GM23248 (cell line): ENCODE data around the gene ST7. TPM values are rescaled to one million over a fixed set of nuclear protein-coding genes. Genes with fewer than 3 reads are reported as not detected.

Source experiments
- DNase-seq: peaks from one replicate; pipeline ENCODE4 v3.0.0-alpha.2; 2015
- H2AFZ ChIP-seq: fragments of 200-600 bp; sonication (generic); 2 replicates; pipeline ENCODE4 v1.6.1; 2016; ENCODE audit warnings: antibody characterized with exemption
- H3F3A ChIP-seq: fragments of 200-600 bp; sonication (generic); 2 replicates; pipeline ENCODE4 v1.6.1; 2016; ENCODE audit warnings: mild to moderate bottlenecking, antibody characterized with exemption, mixed run types; ENCODE audit not compliant: insufficient read depth
- H3K27ac ChIP-seq: fragments of 200-600 bp; sonication (generic); 2 replicates; pipeline ENCODE4 v1.5.1; 2016; ENCODE audit warnings: mild to moderate bottlenecking
- H3K27me3 ChIP-seq: fragments of 200-600 bp; sonication (generic); replicated peaks from 2 replicates; pipeline ENCODE4 v1.6.1; 2016; ENCODE audit warnings: mild to moderate bottlenecking; ENCODE audit not compliant: insufficient read depth
- H3K36me3 ChIP-seq: fragments of 200-600 bp; sonication (generic); 2 replicates; pipeline ENCODE4 v1.6.1; 2016; ENCODE audit warnings: low read depth, mild to moderate bottlenecking
- H3K4me1 ChIP-seq: fragments of 200-600 bp; sonication (generic); 2 replicates; pipeline ENCODE4 v1.6.1; 2016; ENCODE audit warnings: mild to moderate bottlenecking; ENCODE audit not compliant: insufficient read depth
- H3K4me2 ChIP-seq: fragments of 200-600 bp; sonication (generic); one replicate; pipeline ENCODE4 v1.6.1; 2016; ENCODE audit warnings: mild to moderate bottlenecking; ENCODE audit not compliant: unreplicated experiment
- H3K4me3 ChIP-seq: fragments of 200-600 bp; sonication (generic); 2 replicates; pipeline ENCODE4 v1.5.1; 2016; ENCODE audit warnings: mild to moderate bottlenecking
- H3K79me2 ChIP-seq: fragments of 200-600 bp; sonication (generic); 2 replicates; pipeline ENCODE4 v1.6.1; 2016; ENCODE audit warnings: mild to moderate bottlenecking; ENCODE audit not compliant: insufficient read depth
- H3K9ac ChIP-seq: fragments of 200-600 bp; sonication (generic); 2 replicates; pipeline ENCODE4 v1.6.1; 2016; ENCODE audit warnings: mild to moderate bottlenecking
- H3K9me2 ChIP-seq: fragments of 200-600 bp; sonication (generic); 2 replicates; pipeline ENCODE4 v1.6.1; 2016; ENCODE audit warnings: mixed run types, mild to moderate bottlenecking, moderate library complexity; ENCODE audit not compliant: insufficient read depth
- H3K9me3 ChIP-seq: fragments of 200-600 bp; sonication (generic); one replicate; pipeline ENCODE4 v1.6.1; 2017; ENCODE audit warnings: low read depth
- H4K20me1 ChIP-seq: fragments of 200-600 bp; sonication (generic); 2 replicates; pipeline ENCODE4 v1.6.0; 2016; ENCODE audit not compliant: insufficient read depth
- EZH2 ChIP-seq: fragments of 200-600 bp; sonication (generic); IDR thresholded peaks from 2 replicates; pipeline ENCODE4 v1.6.1; 2018; ENCODE audit warnings: antibody characterized with exemption, mild to moderate bottlenecking; ENCODE audit not compliant: insufficient read depth, poor library complexity, severe bottlenecking
- EZH2phosphoT487 ChIP-seq: fragments of 200-600 bp; sonication (generic); IDR thresholded peaks from 2 replicates; pipeline ENCODE4 v1.6.1; 2018; ENCODE audit warnings: antibody characterized with exemption, moderate library complexity, mild to moderate bottlenecking, low read depth; ENCODE audit not compliant: insufficient read depth
- WGBS, 2 experiments: methylation state at CpG; one replicate each; pipeline ENCODE4 v1.1.6; 2015 to 2017; ENCODE audit warnings: low lambda C conversion rate in 2 of 2, low coverage in 1 of 2; ENCODE audit errors: missing lambda C conversion rate in 2 of 2; 5-methylcytosine and 5-hydroxymethylcytosine counted together
- in situ Hi-C: fragments of 300-500 bp; cut with MboI; formaldehyde crosslinking; loops from 2 replicates; pipeline ENCODE4 v1.15.0; 2020
- polyA plus RNA-seq: library from polyadenylated mRNA; unstranded; fragments of >200 nt; fragmentation: Nextera tagmentation; extraction: Ambion mirVana; gene quantifications from 2 replicates; pipeline ENCODE4 v1.2.1, GENCODE V29; 2016
- total RNA-seq: library from RNA; depleted of rRNA; stranded (reverse); fragments of >200 nt; shearing (Covaris generic); gene quantifications from 2 replicates; pipeline ENCODE4 v1.2.3, GENCODE V29; 2014

ST7 gene
- total and polyA plus RNA-seq, 2 experiments from 2014 or later = 17.8 to 21.9 TPM

GRCh38 chr7:116988363-116988989, 35.2 kb downstream of the ST7 start:
- DNase-seq = peak; percentile 40
- H3K27me3 ChIP-seq = no peaks in the 10 kb centered on the region

GRCh38 chr7:116990056-116990455, 36.8 kb downstream of the ST7 start:
- Histone ChIP-seq H4K20me1 (no peaks in the 10 kb centered on the region), H3K27me3 (no peaks in the 10 kb centered on the region), H3K9me2 (no peaks in the 10 kb centered on the region), H3K4me3 (no peak overlapping the region), H3K4me2 (no peak overlapping the region), H3F3A (peaks cover 11% of the 10 kb centered on the region), H3K4me1 (0 out of 2 replicates have a peak, but pooled peaks cover 11% of the 10 kb centered on the region), H3K79me2 (peaks cover 86% of the 10 kb centered on the region), H3K27ac (no peak overlapping the region), H3K9ac (no peak overlapping the region), H3K9me3 (no peaks in the 10 kb centered on the region), H3K36me3 (no peaks in the 10 kb centered on the region), H2AFZ (no peak overlapping the region)
- TF ChIP-seq EZH2 (no peak), EZH2phosphoT487 (no peak)
- DNase-seq = peak; percentile 34
- WGBS, 2 experiments = 56 to 57% methylated on average over 5 of the region's 5 CpGs
- in situ Hi-C loops = no loop called here

More at GRCh38 chr7:116988363-116988989, 35.2 kb downstream of the ST7 start:
- Histone ChIP-seq H3F3A (peaks cover 11% of the 10 kb centered on the region), H3K4me1 (0 out of 2 replicates have a peak, but pooled peaks cover 11% of the 10 kb centered on the region), H3K79me2 (peaks cover 86% of the 10 kb centered on the region), H3K9ac (no peak overlapping the region), H3K27ac (no peak overlapping the region), H3K9me3 (no peaks in the 10 kb centered on the region), H3K9me2 (no peaks in the 10 kb centered on the region), H2AFZ (no peak overlapping the region), H3K4me2 (no peak overlapping the region), H3K36me3 (no peaks in the 10 kb centered on the region), H4K20me1 (no peaks in the 10 kb centered on the region), H3K4me3 (no peak overlapping the region)
- TF ChIP-seq EZH2 = no peak
- TF ChIP-seq EZH2phosphoT487 = no peak
- in situ Hi-C loops = loop anchor here (5.0 kb wide), 1 partner anchor 134 kb away; no protein-coding TSS in a partner anchor
- 45 to 46% methylated on average over 4 of the region's 4 CpGs for WGBS, 2 experiments

GRCh38 chr7:116991233-116991632, 37.9 kb downstream of the ST7 start:
- no peak for DNase-seq

GRCh38 chr7:116994611-116995010, 41.3 kb downstream of the ST7 start:
- Histone ChIP-seq H3K9me3 (no peaks in the 10 kb centered on the region), H3K36me3 (no peaks in the 10 kb centered on the region), H3K9ac (no peak overlapping the region), H3F3A (peaks cover 7% of the 10 kb centered on the region; the same call in 1 of the 2 replicates), H3K27ac (no peak overlapping the region), H3K4me1 (no peaks in the 10 kb centered on the region; the same call in 1 of the 2 replicates), H4K20me1 (no peaks in the 10 kb centered on the region), H2AFZ (no peak overlapping the region), H3K27me3 (no peaks in the 10 kb centered on the region), H3K4me3 (no peak overlapping the region), H3K9me2 (no peaks in the 10 kb centered on the region), H3K4me2 (no peak overlapping the region), H3K79me2 (peaks cover 74% of the 10 kb centered on the region)
- 95 to 98% methylated on average over 6 of the region's 6 CpGs for WGBS, 2 experiments
- no peak for DNase-seq
- TF ChIP-seq EZH2phosphoT487 = no peak
- TF ChIP-seq EZH2 = no peak
- in situ Hi-C loops = no loop called here

More at GRCh38 chr7:116991233-116991632, 37.9 kb downstream of the ST7 start:
- 0 out of 2 replicates have a peak, but pooled peaks cover 11% of the 10 kb centered on the region for H3K4me1 ChIP-seq
- in situ Hi-C loops = no loop called here
- no peak overlapping the region for H2AFZ ChIP-seq
- no peak overlapping the region for H3K4me2 ChIP-seq
- H3K27ac ChIP-seq = no peak overlapping the region
- H3K9ac ChIP-seq = no peak overlapping the region
- no peaks in the 10 kb centered on the region for H3K9me3 ChIP-seq
- TF ChIP-seq EZH2 (no peak), EZH2phosphoT487 (no peak)
- H3K36me3 ChIP-seq = no peaks in the 10 kb centered on the region
- H3F3A ChIP-seq = peaks cover 11% of the 10 kb centered on the region
- WGBS, 2 experiments = 81 to 90% methylated on average over 3 of the region's 3 CpGs
- H3K9me2 ChIP-seq = no peaks in the 10 kb centered on the region
- no peak overlapping the region for H3K4me3 ChIP-seq
- H3K79me2 ChIP-seq = peaks cover 86% of the 10 kb centered on the region
- no peaks in the 10 kb centered on the region for H4K20me1 ChIP-seq
- no peaks in the 10 kb centered on the region for H3K27me3 ChIP-seq
